Measurements from ENCODE around the gene PIGH. TPM values are rescaled to one million over a fixed set of nuclear protein-coding genes. Genes with fewer than 3 reads are reported as not detected.

Gene PIGH
- total and polyA plus RNA-seq, 2 of the 13 experiments (the other 11 are each of a cell fraction or from before 2014, with no cell fraction given), result 30.0 to 43.5 TPM

- TF ChIP-seq ZHX1 (CRISPR knock-in tag; IDR thresholded peaks at IDR 0.05; ENCODE audit: low read depth) (peak; percentile 99), HNF1A (IDR thresholded peaks at IDR 0.05; ENCODE audit: low read depth) (no peak), HNF1A (CRISPR knock-in tag; IDR thresholded peaks at IDR 0.05; ENCODE audit: borderline replicate concordance) (peak; percentile 54; the same call in 1 of the 2 replicates), CERS6 (CRISPR knock-in tag; IDR thresholded peaks at IDR 0.05) (no peak), ETV5 (CRISPR knock-in tag; IDR thresholded peaks at IDR 0.05; ENCODE audit: borderline replicate concordance) (peak; percentile 42; the same call in 1 of the 2 replicates)
Measured at GRCh38 chr14:67619446-67620216, 19.6 kb upstream of the PIGH start, which contains the start of gene ARG2 (continued).

All from HepG2 (cell line).